Astrocyte of the cerebellum (primary cell): ENCODE data around the gene SSH2.

ENCODE experiments used
- DNase-seq: peaks from one replicate; pipeline ENCODE4 v3.0.0-alpha.2; 2011; ENCODE audit warnings: low read depth
- H3K4me3 ChIP-seq: 2 replicates; pipeline ENCODE4 v1.5.1; 2011; ENCODE audit warnings: mild to moderate bottlenecking, low read depth, low read length, moderate library complexity
- CTCF ChIP-seq: IDR thresholded peaks from 2 replicates; pipeline ENCODE4 v1.5.1; 2012; ENCODE audit warnings: low read length, low read depth, moderate library complexity, mild to moderate bottlenecking; ENCODE audit errors: missing control alignments
- in situ Hi-C: cut with HindIII; loops from 2 replicates; pipeline ENCODE4 v1.10.0; 2017; ENCODE audit warnings: low sequenced_read_pairs

Gene SSH2

DNA sequence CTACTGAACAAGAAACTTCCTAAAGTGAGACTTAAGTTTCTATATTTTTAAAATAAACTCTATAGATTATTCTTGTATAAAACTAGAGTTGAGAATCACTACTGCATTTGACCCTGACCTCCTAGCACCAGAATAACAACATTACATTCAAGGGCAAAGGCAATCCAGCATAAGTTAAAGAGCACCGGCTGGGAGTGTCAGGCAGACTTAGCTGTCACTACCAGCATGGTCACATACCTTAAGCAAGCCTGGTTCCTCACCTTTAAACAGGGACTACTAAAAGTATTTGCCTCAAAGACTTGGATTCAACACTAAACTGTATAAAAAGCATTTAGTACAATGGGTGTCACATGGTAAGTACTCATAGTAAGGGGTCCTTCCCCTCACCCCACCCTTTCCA lies 90.4 kb downstream of the SSH2 start:
- TF ChIP-seq CTCF: no peak
- in situ Hi-C loops: no loop called here
- DNase-seq: no peak
- H3K4me3 ChIP-seq: no peak overlapping the region

DNA sequence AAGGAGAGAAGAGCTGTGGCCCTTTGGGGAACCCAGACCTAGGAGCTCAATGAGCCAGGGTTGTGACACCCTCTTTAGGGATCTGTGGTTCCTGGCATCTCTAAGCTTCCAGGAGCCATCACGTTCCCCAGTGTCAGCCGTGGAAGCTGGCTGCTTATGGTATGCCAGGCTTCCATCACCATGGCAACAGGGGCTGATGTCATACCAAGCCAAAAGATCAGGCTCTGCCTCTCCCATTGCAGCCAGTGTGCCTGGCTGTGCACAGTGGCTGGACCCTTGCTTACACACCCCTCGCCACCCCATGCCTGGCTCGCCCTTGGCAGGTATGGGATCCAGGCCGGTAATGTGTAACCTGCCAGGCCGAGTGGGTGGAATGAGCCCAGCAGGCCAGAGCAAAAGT lies 91.1 kb downstream of the SSH2 start:
- no peak overlapping the region for H3K4me3 ChIP-seq
- in situ Hi-C loops: no loop called here
- TF ChIP-seq CTCF: no peak
- no peak for DNase-seq

- TF ChIP-seq CTCF: no peak
- no peak overlapping the region for H3K4me3 ChIP-seq
- in situ Hi-C loops: no loop called here
- no peak for DNase-seq
Measured at GRCh38 chr17:29837531-29837930, 92.5 kb downstream of the SSH2 start.

DNA sequence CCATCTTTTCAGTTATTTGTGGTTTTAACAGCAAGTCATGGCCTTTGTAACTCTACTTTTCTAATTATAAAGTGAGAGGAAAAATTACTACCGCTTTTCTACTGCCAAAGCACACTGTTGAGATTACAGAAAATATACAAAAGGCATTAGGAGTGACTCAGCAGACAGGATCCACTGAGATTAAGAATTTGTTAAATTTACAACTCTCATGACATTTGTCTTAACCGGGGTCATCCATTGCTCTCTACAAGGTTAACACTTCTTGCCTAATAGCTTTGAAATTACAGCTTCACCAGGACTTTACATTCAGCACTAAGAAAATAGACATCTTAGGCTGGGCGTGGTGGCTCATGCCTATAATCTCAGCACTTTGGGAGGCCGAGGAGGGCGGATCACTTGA lies 93.4 kb downstream of the SSH2 start:
- no peak overlapping the region for H3K4me3 ChIP-seq
- TF ChIP-seq CTCF: no peak
- in situ Hi-C loops: no loop called here
- DNase-seq: no peak

DNA sequence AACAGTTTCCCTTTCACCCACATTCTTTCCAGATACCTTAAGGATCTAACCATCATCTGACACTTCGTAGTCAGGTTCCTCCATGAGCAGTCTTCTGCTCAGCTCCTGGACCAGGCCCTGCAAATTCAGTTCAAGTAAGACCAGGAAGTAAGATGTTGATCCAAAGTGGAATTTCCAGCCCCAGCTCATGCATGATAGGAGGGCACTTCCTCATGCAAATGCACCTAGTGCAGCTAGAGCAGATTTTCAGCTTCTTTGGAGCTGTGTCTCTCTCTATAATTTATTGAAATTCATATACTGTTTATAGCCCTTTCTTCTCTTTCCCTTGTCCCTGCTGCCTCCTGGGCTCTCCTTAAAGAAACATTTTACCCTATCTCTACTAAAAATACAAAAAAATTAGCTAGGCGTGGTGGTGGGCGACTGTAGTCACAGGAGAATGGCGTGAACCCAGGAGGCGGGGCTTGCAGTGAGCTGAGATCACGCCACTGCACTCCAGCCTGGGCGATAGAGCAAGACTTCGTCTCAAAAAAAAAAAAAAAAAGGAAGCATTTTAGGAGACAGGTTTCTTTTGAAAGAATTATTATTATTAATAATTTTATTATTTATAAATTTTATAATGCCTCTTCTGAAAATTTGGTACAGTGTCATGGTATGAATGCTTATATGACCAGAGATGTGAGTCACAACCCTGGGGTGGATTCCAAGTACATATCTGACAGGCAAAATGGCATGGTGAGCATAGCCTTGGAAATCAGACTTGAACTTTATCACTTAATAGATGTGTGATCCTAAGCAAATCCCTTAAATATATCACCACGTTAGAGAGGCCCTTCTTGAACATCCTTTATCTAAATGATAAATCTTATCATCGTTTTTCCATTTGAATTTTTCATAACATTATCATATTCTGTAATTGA lies 94.3 kb downstream of the SSH2 start:
- in situ Hi-C loops: no loop called here
- H3K4me3 ChIP-seq: no peak overlapping the region
- peak; percentile 16 for DNase-seq
- TF ChIP-seq CTCF: no peak

- H3K4me3 ChIP-seq: no peak overlapping the region
- in situ Hi-C loops: no loop called here
- TF ChIP-seq CTCF: no peak
- no peak for DNase-seq
Measured at GRCh38 chr17:29833801-29834200, 96.2 kb downstream of the SSH2 start.
